ENCODE data around the gene CGRRF1. TPM values are rescaled to one million over a fixed set of nuclear protein-coding genes. Genes with fewer than 3 reads are reported as not detected.

The CGRRF1 gene
- total RNA-seq, 1 experiment from 2014 or later, result 14.1 TPM

- DNase-seq (ENCODE audit: low read depth, low spot score), result no peak
- ChIA-PET CTCF (no interaction called here), POLR2A (no interaction called here)
- Histone ChIP-seq H3K9me3 (ENCODE audit: control insufficient read depth, insufficient read depth, low read depth, low read length) (no peaks in the 10 kb centered on the region), H3K27me3 (ENCODE audit: control insufficient read depth, insufficient read depth, low read length) (no peaks in the 10 kb centered on the region), H3K27ac (ENCODE audit: low read length) (no peak overlapping the region), H3K36me3 (ENCODE audit: control insufficient read depth, insufficient read depth, low read length) (no peaks in the 10 kb centered on the region), H3K4me3 (ENCODE audit: low read depth in 2 of 2, low read length in 2 of 2) (no peak overlapping the region), H3K4me1 (ENCODE audit: control insufficient read depth, insufficient read depth, low read length) (no peaks in the 10 kb centered on the region)
- intact Hi-C loops (cut with micrococcal nuclease; ENCODE audit: unreplicated experiment), result no loop called here
- in situ Hi-C loops (cut with HindIII; ENCODE audit: low pct_unique_long_range_greater_than_20kb, low sequenced_read_pairs), result no loop called here
- TF ChIP-seq CTCF (IDR thresholded peaks at IDR 0.05), result no peak
- no peak for TF ChIP-seq POLR2AphosphoS5 (IDR thresholded peaks at IDR 0.05; ENCODE audit: low read depth, low read length)
- no peak for TF ChIP-seq SIN3A (IDR thresholded peaks at IDR 0.05; ENCODE audit: borderline replicate concordance, insufficient read depth, low read depth, low read length)
- no peak for TF ChIP-seq REST (IDR thresholded peaks at IDR 0.05; ENCODE audit: insufficient read depth in 1 of 2, low read depth in 2 of 2, low read length in 1 of 2)
- no peak for TF ChIP-seq TCF7L2 (IDR thresholded peaks at IDR 0.05; ENCODE audit: low read depth, low read length)
- ATAC-seq, result no peak
- no TSS peak for BruUV-seq (replicated peaks)
These were observed 23.4 kb downstream of the CGRRF1 start for GRCh38 chr14:54533100-54533499.

- DNase-seq (ENCODE audit: low read depth, low spot score) (no peak), ATAC-seq (no peak)
- in situ Hi-C loops (cut with HindIII; ENCODE audit: low pct_unique_long_range_greater_than_20kb, low sequenced_read_pairs) (no loop called here), intact Hi-C loops (cut with micrococcal nuclease; ENCODE audit: unreplicated experiment) (no loop called here)
- Histone ChIP-seq H3K27me3 (ENCODE audit: control insufficient read depth, insufficient read depth, low read length) (no peaks in the 10 kb centered on the region), H3K36me3 (ENCODE audit: control insufficient read depth, insufficient read depth, low read length) (0 out of 2 replicates have a peak, but pooled peaks cover 2% of the 10 kb centered on the region), H3K4me1 (ENCODE audit: control insufficient read depth, insufficient read depth, low read length) (no peaks in the 10 kb centered on the region), H3K9me3 (ENCODE audit: control insufficient read depth, insufficient read depth, low read depth, low read length) (no peaks in the 10 kb centered on the region), H3K4me3 (ENCODE audit: low read depth in 2 of 2, low read length in 2 of 2) (no peak overlapping the region), H3K27ac (ENCODE audit: low read length) (no peak overlapping the region)
- BruUV-seq (replicated peaks), result no TSS peak
- ChIA-PET CTCF (interaction anchor here (0.7 kb wide), 1 partner anchor 65 kb away, joined by 4 read pairs; no protein-coding TSS in a partner anchor), POLR2A (interaction anchor here (0.6 kb wide), 1 partner anchor 72 kb away, joined by 3 read pairs; no protein-coding TSS in a partner anchor)
- no peak for TF ChIP-seq SIN3A (IDR thresholded peaks at IDR 0.05; ENCODE audit: borderline replicate concordance, insufficient read depth, low read depth, low read length)
These were observed 25.4 kb downstream of the CGRRF1 start for GRCh38 chr14:54535126-54535525.

- Histone ChIP-seq H3K9me3 (ENCODE audit: control insufficient read depth, insufficient read depth, low read depth, low read length) (no peaks in the 10 kb centered on the region), H3K27me3 (ENCODE audit: control insufficient read depth, insufficient read depth, low read length) (no peaks in the 10 kb centered on the region), H3K4me3 (ENCODE audit: low read depth in 2 of 2, low read length in 2 of 2) (no peak overlapping the region), H3K4me1 (ENCODE audit: control insufficient read depth, insufficient read depth, low read length) (no peaks in the 10 kb centered on the region), H3K27ac (ENCODE audit: low read length) (no peak overlapping the region), H3K36me3 (ENCODE audit: control insufficient read depth, insufficient read depth, low read length) (0 out of 2 replicates have a peak, but pooled peaks cover 2% of the 10 kb centered on the region)
- TF ChIP-seq TCF7L2 (IDR thresholded peaks at IDR 0.05; ENCODE audit: low read depth, low read length), result no peak
- TF ChIP-seq CTCF (IDR thresholded peaks at IDR 0.05), result no peak
- TF ChIP-seq REST (IDR thresholded peaks at IDR 0.05; ENCODE audit: insufficient read depth in 1 of 2, low read depth in 2 of 2, low read length in 1 of 2), result no peak
- no peak for TF ChIP-seq SIN3A (IDR thresholded peaks at IDR 0.05; ENCODE audit: borderline replicate concordance, insufficient read depth, low read depth, low read length)
- no peak for TF ChIP-seq POLR2AphosphoS5 (IDR thresholded peaks at IDR 0.05; ENCODE audit: low read depth, low read length)
- intact Hi-C loops (cut with micrococcal nuclease; ENCODE audit: unreplicated experiment) (no loop called here), in situ Hi-C loops (cut with HindIII; ENCODE audit: low pct_unique_long_range_greater_than_20kb, low sequenced_read_pairs) (no loop called here)
- POLR2A ChIA-PET, result interaction anchor here (0.6 kb wide), 1 partner anchor 72 kb away, joined by 3 read pairs; no protein-coding TSS in a partner anchor
- CTCF ChIA-PET, result interaction anchor here (0.7 kb wide), 1 partner anchor 64 kb away, joined by 4 read pairs; no protein-coding TSS in a partner anchor
- BruUV-seq (replicated peaks), result no TSS peak
- ATAC-seq, result no peak
- DNase-seq (ENCODE audit: low read depth, low spot score), result no peak
These were observed 25.9 kb downstream of the CGRRF1 start for GRCh38 chr14:54535646-54536045.

Measured in Panc1 (cell line).